KMS-11 (cell line): Measurements from ENCODE around the gene ZNF695.

Experiments
- H2AFZ ChIP-seq: fragments of 200-600 bp; sonication (generic); 2 replicates; pipeline ENCODE4 v1.6.1; 2016; ENCODE audit warnings: antibody characterized with exemption, mixed run types, low read depth
- H3K27ac ChIP-seq: fragments of 200-600 bp; sonication (generic); 2 replicates; pipeline ENCODE4 v1.6.1; 2016; ENCODE audit warnings: mild to moderate bottlenecking, mixed run types
- H3K27me3 ChIP-seq: fragments of 200-600 bp; sonication (generic); 2 replicates; pipeline ENCODE4 v1.6.1; 2017; ENCODE audit warnings: mild to moderate bottlenecking, low read depth, mixed run types, moderate library complexity; ENCODE audit not compliant: insufficient read depth
- H3K36me3 ChIP-seq: fragments of 200-600 bp; sonication (generic); 2 replicates; pipeline ENCODE4 v1.6.1; 2017; ENCODE audit warnings: mild to moderate bottlenecking, mixed run types; ENCODE audit not compliant: insufficient read depth
- H3K4me1 ChIP-seq: fragments of 200-600 bp; sonication (generic); 2 replicates; pipeline ENCODE4 v1.6.1; 2016; ENCODE audit warnings: mild to moderate bottlenecking, low read depth, mixed run types; ENCODE audit not compliant: poor library complexity, severe bottlenecking
- H3K4me2 ChIP-seq: fragments of 200-600 bp; sonication (generic); 2 replicates; pipeline ENCODE4 v1.7.0; 2016; ENCODE audit warnings: mild to moderate bottlenecking, mixed run types
- H3K4me3 ChIP-seq: fragments of 200-600 bp; sonication (generic); IDR thresholded peaks from 2 replicates; pipeline ENCODE4 v1.6.1; 2017; ENCODE audit warnings: low read depth, low read length, mixed read lengths; ENCODE audit not compliant: insufficient read depth
- H3K79me2 ChIP-seq: fragments of 200-600 bp; sonication (generic); 2 replicates; pipeline ENCODE4 v1.6.1; 2016; ENCODE audit warnings: low read depth, mixed run types; ENCODE audit not compliant: insufficient read depth
- H3K9ac ChIP-seq: fragments of 200-600 bp; sonication (generic); 2 replicates; pipeline ENCODE4 v1.6.1; 2016; ENCODE audit warnings: mild to moderate bottlenecking, mixed run types
- H4K20me1 ChIP-seq: fragments of 200-600 bp; sonication (generic); 2 replicates; pipeline ENCODE4 v1.6.1; 2016; ENCODE audit warnings: mild to moderate bottlenecking, mixed run types; ENCODE audit not compliant: insufficient read depth
- TF ChIP-seq, protein P1 (sequence below): fragments of 200-600 bp; sonication (generic); conservative IDR thresholded peaks from 2 replicates; pipeline ENCODE4 v1.6.1; 2017; ENCODE audit warnings: low read depth, mild to moderate bottlenecking, antibody characterized with exemption, low read length, moderate library complexity, mixed read lengths

Gene ZNF695

DNA sequence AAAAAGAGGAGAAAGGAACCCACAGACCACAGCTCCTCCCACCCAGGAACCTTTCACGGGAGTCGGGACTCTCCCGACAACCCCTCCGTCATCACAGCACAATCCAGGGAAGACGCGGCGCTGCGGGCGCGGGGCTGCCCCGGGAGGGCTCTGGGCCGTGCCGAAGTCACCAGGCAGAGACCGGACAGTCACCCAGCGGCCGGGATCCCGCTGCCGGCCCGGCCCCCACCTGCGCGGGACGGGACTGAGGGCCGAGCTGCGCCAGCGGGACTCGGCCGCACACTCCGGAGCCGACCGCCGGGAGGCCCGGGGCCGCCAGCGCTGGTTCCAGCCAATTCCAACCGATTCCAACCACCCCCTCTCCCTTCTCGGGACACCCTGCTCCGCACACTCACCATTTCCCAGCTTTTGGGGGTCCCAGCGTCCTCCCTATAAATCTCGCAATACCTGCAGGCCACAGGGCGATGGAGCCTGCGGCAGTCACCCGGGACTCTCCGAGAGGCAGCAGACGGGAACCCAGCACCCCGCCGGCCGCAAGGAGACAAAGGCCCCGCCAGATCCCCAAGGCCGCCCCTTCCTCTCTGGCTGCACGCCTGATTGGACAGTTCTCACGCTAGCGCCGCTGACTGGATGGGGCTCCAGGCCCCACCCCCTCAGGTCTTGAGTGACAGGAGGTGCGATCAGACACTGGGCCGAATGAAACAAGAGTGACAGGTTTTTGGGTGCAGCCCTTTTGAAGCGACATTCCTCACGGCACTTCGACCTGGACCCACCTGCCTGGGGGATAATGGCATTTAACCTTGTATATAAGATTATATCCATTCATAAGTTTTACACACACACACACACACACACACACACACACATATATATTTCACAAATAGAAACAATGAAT is at the start of gene ZNF695:
Gene ZNF695 (minus strand): TSS at position 547 of the 895 bp plus-strand sequence. CDS start 149 bp downstream, at position 398.
- Histone ChIP-seq H2AFZ (no peak within 1 kb of the TSS), H3K9ac (no peak within 1 kb of the TSS), H3K79me2 (no peaks in the 10 kb centered on the region), H3K27me3 (no peaks in the 10 kb centered on the region), H3K4me1 (no peaks in the 10 kb centered on the region), H3K27ac (no peak within 1 kb of the TSS), H4K20me1 (no peaks in the 10 kb centered on the region), H3K4me2 (no peak within 1 kb of the TSS), H3K36me3 (no peaks in the 10 kb centered on the region), H3K4me3 (no peak within 1 kb of the TSS)
- TF ChIP-seq, protein P1, sequence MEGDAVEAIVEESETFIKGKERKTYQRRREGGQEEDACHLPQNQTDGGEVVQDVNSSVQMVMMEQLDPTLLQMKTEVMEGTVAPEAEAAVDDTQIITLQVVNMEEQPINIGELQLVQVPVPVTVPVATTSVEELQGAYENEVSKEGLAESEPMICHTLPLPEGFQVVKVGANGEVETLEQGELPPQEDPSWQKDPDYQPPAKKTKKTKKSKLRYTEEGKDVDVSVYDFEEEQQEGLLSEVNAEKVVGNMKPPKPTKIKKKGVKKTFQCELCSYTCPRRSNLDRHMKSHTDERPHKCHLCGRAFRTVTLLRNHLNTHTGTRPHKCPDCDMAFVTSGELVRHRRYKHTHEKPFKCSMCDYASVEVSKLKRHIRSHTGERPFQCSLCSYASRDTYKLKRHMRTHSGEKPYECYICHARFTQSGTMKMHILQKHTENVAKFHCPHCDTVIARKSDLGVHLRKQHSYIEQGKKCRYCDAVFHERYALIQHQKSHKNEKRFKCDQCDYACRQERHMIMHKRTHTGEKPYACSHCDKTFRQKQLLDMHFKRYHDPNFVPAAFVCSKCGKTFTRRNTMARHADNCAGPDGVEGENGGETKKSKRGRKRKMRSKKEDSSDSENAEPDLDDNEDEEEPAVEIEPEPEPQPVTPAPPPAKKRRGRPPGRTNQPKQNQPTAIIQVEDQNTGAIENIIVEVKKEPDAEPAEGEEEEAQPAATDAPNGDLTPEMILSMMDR = no peak

GRCh38 chr1:247056071-247056470 is 48.2 kb upstream of the ZNF695 start:
- H2AFZ ChIP-seq = no peak overlapping the region
- no peak overlapping the region for H3K4me2 ChIP-seq
- peaks cover 56% of the 10 kb centered on the region; the same call in 1 of the 2 replicates for H3K79me2 ChIP-seq
- no peak overlapping the region for H3K27ac ChIP-seq
- no peaks in the 10 kb centered on the region for H4K20me1 ChIP-seq
- peaks cover 4% of the 10 kb centered on the region for H3K4me1 ChIP-seq
- no peaks in the 10 kb centered on the region for H3K27me3 ChIP-seq
- TF ChIP-seq, protein P1 = no peak
- H3K4me3 ChIP-seq = no peak overlapping the region
- no peaks in the 10 kb centered on the region for H3K36me3 ChIP-seq
- no peak overlapping the region for H3K9ac ChIP-seq

DNA sequence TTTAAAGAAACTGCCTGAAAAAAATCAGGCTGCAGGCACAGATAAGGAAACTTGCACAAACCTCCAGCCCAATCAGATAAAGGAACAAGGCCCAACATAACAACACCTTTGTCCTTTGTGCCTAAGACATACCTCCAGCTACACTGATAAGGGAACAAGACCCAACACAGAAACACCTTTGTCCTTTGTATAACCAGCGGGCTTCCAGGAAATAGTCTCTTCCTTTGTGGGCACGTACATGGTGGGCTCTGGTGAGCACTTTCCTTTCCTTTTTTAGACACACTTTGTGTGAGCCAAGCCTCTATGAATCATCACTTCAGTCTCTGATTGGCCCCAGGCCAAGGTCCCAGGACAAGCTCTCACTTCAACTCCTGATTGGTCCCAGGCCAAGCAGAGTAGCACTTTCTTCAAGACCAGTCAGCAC is 47.1 kb upstream of the ZNF695 start:
- H2AFZ ChIP-seq = no peak overlapping the region
- no peak overlapping the region for H3K27ac ChIP-seq
- H4K20me1 ChIP-seq = no peaks in the 10 kb centered on the region
- no peaks in the 10 kb centered on the region for H3K36me3 ChIP-seq
- no peak overlapping the region for H3K4me3 ChIP-seq
- H3K4me1 ChIP-seq = no peaks in the 10 kb centered on the region
- H3K9ac ChIP-seq = no peak overlapping the region
- H3K79me2 ChIP-seq = peaks cover 56% of the 10 kb centered on the region; the same call in 1 of the 2 replicates
- TF ChIP-seq, protein P1 = no peak
- H3K27me3 ChIP-seq = no peaks in the 10 kb centered on the region
- H3K4me2 ChIP-seq = no peak overlapping the region

DNA sequence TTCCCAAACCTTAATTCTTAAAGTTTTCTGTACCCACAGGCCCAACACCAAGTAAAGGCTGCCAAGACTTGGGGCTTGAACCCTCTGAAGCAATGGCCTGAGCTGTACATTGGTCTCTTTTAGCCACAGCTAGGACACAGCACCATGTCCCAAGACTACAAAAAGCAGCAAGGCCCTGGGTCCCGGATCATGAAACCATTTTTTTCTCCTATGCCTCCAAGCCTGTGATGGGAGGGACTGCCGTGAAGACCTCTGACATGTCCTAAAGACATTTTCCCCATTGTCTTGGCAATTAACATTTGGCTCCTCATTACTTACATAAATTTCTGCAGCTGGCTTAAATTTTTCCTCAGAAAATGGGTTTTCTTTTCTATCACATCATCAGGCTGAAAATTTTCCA is 39.8 kb upstream of the ZNF695 start:
- Histone ChIP-seq H2AFZ (no peak overlapping the region), H3K27me3 (no peaks in the 10 kb centered on the region), H3K4me1 (no peaks in the 10 kb centered on the region), H4K20me1 (no peaks in the 10 kb centered on the region), H3K4me3 (no peak overlapping the region), H3K79me2 (peaks cover 9% of the 10 kb centered on the region; the same call in 1 of the 2 replicates), H3K27ac (no peak overlapping the region), H3K4me2 (no peak overlapping the region), H3K9ac (no peak overlapping the region), H3K36me3 (no peaks in the 10 kb centered on the region)
- TF ChIP-seq, protein P1 = no peak
